TTC549 (cell line): ENCODE measurements around the gene RILPL1.
"Not testable (repeated sequence)": the region's sequence is repeated elsewhere in the genome, so short reads cannot be mapped to it uniquely, and the experiment has no call there.

Source experiments
- FAIRE-seq: peaks from 2 replicates; lab custom pipeline; 2012; peaks lifted over from hg19 to GRCh38; lab: Jason Lieb, UNC

Gene RILPL1, protein sequence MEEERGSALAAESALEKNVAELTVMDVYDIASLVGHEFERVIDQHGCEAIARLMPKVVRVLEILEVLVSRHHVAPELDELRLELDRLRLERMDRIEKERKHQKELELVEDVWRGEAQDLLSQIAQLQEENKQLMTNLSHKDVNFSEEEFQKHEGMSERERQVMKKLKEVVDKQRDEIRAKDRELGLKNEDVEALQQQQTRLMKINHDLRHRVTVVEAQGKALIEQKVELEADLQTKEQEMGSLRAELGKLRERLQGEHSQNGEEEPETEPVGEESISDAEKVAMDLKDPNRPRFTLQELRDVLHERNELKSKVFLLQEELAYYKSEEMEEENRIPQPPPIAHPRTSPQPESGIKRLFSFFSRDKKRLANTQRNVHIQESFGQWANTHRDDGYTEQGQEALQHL

DNA sequence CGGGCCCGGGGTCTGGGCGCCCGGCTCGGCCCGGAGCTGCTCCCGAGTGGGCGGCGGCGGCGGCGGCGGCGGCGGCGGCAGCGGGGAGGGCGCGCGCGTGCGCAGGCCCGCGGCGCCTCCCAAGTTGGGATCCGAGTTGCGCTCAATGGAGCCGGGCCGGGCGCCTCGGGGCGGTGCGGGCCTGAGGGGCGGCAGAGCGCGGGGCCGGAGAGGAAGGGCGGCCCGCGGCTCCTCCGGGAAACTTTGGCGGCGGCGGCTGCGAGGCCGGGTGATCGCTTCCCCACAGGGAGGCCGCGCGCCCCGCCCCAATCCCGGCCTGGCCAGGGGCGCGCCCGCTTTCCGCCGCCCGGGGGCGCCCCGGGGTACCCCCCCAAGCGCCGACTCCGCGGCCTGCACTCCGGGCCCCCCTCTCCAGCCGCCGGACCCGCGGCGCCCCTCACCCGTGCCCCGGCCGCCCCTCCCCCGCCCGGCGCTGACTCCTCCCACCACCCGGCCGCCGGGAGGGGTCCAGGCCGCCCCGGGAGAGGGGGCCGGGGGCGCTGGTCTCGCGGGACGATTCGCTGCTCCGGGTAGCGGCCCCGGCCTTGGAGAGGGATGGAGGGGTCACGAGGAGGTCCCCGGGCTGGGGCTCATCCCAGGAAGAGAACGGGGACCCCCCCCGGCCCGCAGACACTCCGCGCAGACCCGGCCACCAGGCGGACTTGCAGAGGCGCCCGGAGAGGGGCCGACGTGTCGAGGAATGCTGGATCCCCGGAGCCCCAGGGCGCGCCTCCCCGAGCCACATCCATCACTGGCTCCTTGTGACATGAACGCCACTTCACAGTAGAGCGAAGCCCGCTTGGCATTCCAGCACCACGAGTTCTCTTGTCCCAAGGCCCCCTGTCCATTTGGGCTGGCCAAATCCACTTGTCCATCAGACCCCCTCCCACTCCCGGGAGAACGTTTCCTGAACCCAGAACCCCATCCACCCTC lies at the start of gene RILPL1:
RILPL1 (minus strand) TSS at position 48 of the 972 bp plus-strand sequence. CDS start 237 bp downstream, outside the sequence.
- FAIRE-seq: no peak

DNA sequence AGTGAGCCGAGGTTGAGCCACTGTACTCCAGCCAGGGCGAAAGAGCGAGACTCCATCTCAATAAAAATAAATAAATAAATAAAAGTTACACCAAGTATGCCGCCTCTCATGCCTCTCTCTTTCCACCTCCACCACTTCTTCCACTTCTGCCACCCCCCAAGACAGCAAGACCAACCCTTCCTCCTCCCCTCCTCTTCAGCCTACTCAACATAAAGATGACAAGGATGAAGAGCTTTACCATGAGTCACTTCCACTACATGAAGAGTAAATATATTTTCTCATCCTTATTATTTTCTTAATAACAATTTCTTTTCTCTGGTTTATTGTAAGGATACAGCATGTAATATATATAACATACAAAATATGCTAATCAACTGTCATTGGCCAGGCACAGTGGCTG lies 47.3 kb upstream of the RILPL1 start:
- FAIRE-seq: no peak

DNA sequence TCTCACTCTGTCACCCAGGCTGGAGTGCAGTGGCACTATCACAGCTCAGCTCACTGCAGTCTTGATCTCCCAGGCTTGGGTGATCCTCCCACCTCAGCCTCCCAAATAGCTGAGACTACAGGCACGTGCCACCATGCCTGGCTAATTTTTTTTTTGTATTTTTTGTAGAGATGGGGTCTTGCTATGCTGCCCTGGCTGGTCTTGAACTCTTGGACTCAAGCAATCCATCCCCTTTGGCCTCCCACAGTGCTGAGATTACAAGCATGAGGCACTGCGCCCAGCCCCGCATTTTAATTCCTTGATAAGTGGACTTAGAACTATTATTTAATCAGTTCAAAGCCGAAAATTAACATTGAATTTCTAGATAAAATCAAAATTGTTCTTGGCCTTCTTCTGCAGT lies 45.3 kb upstream of the RILPL1 start:
- FAIRE-seq: not testable (repeated sequence)

DNA sequence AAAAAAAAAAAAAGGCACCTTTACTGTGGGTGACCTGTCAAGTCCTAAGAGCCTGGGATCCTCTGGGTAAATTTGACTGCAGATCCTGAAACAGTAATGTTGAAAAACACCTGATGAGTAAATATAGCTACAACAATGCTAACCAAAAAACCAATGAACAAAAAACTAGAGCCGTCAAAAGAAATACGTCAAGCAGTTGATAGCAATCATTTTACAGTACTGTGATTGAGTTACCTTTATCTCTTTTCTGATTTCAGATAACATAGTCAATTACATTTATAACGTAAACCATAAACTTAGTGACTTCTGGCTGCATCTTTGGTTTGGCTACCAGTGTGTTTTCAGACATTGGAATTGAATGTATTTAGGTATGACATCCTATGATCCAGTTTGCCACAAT lies 44.7 kb upstream of the RILPL1 start:
- FAIRE-seq: no peak

DNA sequence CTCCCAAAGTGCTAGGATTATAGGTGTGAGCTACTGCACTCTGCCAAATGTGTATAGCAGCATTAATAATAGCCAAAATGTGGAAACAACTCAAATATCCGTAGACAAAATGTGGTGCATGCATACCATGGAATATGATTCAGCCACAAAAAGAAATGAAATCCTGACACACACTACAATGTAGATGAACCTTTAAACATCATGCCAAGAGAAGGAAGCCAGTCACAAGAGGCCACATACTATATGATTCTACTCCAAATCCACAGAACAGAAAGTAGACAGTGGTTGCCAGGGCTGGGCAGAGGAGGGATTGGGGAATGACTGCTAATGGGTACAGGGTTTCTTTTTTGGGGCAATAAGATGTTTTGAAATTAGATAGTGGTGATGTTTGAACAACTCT lies 43.1 kb upstream of the RILPL1 start:
- FAIRE-seq: no peak

DNA sequence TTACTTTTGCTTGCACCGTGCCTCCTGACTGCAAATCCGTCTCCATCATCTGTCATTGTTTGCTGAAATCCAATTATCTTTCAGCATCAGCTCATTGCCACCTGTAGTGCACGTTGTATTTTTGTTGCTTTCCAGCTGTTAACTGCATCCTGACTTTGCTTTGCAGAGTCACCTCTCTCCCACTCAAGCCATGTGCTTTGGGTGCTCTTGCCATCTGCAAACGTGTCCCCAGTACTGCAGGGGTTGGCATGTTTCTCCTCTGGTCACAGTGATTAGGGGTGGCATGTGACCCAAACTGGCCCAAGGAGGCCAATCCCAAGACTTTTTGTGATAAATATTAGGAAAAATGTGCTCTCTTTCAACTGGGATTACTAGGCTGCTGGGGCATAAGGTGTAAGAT lies 40.4 kb upstream of the RILPL1 start:
- no peak for FAIRE-seq

DNA sequence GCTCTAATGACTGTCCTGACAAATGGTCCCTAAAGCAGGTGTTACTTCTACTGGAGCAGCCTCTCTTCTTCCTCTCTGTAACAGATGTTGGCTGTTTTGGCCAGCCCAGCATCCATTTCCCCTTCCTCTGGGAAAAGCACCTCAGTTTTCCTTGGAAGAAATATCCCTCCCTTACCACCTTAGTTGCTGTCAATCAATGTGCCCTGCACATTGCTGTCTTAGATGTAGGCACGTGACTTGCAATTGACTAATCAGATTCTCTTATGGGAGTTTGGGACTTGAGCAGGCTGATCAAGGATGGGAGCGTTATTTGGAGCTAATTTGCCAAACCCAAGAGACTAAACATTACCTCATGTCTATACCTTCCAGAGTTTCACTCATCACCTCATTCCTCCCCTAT lies 38.9 kb upstream of the RILPL1 start:
- no peak for FAIRE-seq

DNA sequence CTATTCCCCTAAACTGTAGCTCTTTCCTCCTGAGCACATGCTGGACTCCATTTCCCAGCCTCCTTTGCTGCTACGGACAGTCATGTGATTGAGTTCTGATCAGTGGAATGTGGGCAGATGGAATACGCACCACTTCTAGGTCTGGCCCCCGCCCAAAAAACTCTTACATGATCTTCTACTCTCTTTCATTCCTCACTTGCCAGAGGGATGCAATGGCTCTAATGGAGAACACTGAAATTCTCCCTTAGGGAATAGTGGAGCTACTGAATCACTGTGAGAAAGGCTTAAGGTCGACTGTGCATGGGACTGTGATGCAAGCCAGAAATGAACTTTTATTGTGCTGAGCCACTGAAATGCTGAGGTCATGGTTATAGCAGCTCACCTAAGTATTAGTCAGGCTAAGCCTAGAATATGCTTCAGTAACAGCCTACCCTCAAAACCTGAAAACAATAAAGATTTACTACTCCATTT lies 37.9 kb upstream of the RILPL1 start:
- peak; percentile 66 for FAIRE-seq

DNA sequence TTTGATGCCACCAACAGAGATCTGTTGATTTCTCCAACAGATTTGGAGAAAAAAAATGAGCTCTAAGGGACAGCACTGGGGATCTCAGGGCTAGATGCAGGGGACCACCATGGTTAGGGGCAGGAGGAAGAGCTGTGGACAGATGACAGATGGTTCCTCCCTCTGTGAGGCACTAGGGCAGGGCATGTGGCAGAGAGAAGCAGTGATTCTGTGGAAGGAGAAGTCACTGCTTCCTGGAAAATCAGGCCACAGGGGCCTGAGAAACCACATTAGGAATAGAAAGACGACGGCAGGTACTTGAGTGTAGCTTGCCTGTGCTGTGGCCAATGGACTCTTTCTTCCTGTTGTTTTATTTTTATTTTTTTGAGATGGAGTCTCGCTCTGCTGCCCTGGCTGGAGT lies 25.9 kb upstream of the RILPL1 start:
- FAIRE-seq: no peak

DNA sequence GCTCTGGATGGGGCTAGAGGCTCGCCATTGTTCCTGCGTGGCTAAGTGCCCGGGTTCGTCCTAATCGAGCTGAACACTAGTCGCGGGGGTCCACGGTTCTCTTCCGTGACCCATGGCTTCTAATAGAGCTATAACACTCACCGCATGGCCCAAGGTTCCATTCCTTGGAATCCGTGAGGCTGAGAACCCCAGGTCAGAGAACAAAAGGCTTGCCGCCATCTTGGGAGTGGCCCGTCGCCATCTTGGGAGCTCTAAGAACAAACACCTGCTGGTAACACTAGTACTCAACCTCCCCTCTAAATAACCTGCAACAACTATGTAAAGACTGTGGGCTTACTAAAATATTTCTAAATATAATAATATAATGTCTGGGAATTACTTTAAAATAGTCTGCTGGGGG lies 25.0 kb upstream of the RILPL1 start:
- not testable (repeated sequence) for FAIRE-seq

DNA sequence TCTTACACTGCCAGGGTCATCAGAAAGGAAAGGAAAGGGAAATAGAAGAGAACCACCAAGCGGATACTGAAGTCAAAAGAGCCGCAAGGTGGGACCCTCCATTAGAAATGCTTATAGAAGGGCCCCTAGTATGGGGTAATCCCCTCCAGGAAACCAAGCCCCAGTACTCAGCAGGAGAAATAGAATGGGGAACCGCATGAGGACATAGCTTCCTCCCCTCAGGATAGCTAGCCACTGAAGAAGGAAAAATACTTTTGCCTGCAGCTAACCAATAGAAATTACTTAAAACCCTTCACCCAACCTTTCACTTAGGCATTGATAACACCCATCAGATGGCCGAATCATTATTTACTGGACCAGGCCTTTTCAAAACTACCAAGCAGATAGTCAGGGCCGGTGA lies 21.3 kb upstream of the RILPL1 start:
- not testable (repeated sequence) for FAIRE-seq

DNA sequence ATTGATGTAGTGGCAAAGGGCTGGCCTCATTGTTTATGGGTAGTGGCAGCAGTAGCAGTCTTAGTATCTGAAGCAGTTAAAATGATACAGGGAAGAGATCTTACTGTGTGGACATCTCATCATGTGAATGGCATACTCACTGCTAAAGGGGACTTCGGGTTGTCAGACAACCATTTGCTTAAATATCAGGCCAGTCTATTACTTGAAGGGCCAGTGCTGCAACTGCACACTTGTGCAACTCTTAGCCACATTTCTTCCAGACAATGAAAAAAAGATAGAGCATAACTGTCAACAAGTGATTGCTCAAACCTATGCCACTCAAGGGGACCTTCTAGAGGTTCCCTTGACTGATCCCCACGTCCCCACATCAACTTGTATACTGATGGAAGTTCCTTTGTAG lies 20.6 kb upstream of the RILPL1 start:
- not testable (repeated sequence) for FAIRE-seq

DNA sequence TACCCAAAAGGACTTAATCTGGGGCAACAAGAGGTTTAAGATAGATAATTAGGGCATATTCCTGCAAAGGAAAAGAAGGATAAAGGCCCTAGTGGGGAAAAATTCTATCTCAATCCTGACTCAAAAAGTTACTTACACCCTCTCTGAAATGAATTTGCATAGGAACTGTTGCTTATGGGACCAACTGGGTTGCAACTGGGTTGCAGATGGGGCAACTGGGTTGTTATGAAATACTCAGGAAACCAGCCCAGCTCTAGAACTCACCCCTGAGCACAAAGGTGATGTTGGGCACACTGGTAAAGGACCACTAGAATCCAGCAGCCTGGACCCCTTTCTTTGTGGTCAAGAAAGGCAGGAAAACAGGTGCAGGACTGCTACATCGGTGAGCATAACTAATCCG lies 17.2 kb upstream of the RILPL1 start:
- FAIRE-seq: no peak

DNA sequence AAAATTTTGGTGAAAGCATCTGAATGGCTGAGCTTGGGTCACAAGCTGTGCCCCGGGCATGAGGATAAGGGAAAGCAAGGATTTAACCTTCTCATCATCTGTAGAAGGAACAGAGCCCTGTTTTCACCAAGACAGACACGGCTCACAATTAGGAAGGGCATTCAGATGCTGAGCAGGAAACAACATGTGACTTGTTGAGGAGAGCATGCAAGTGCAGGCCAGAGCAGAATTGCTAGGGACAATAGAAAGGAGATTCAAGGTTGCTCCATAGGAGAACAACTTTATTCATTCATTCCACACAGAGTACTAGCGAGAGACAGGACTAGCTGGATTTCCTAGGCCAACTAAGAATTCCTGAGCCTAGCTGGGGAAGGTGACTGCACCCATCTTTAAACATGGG lies 14.6 kb upstream of the RILPL1 start:
- no peak for FAIRE-seq

DNA sequence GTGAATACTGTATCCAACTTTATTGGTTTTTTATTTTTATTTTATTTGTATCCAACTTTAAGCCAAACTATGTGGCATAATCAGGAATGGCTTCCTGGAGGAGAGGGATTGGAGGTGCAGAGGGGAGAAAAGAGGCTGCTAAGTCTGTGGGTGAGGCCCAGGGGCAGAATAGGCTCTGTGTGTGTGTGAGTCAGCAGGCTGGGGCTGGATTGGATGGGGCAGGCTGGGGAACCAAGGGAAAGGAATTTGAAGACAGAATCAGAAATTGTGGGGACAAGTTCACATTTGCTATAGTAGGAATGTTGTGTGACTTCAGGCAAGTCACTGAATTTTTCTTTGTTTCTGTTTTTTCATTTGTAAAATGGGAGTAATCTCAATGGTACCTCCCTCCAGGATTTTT lies 12.8 kb upstream of the RILPL1 start:
- no peak for FAIRE-seq

DNA sequence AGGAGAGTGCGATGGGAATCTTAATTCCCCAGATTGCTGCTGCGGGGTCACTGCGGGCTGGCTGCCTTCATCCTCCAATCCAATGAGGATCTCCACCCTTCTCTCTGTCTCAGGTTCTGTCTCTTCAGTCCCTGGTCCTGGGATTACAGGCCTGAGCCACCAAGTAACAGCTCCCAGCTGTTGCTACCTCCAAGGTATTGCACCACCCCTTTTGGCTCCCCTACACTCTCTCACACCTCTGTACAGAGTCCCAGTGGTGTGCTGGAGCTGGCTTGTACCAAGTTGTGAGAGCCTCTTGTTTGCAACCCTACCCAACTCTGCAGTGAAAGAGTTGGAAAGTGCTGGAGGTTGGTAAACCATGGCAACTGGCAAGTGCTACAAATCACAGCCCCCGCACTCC lies 10.0 kb upstream of the RILPL1 start:
- FAIRE-seq: no peak

DNA sequence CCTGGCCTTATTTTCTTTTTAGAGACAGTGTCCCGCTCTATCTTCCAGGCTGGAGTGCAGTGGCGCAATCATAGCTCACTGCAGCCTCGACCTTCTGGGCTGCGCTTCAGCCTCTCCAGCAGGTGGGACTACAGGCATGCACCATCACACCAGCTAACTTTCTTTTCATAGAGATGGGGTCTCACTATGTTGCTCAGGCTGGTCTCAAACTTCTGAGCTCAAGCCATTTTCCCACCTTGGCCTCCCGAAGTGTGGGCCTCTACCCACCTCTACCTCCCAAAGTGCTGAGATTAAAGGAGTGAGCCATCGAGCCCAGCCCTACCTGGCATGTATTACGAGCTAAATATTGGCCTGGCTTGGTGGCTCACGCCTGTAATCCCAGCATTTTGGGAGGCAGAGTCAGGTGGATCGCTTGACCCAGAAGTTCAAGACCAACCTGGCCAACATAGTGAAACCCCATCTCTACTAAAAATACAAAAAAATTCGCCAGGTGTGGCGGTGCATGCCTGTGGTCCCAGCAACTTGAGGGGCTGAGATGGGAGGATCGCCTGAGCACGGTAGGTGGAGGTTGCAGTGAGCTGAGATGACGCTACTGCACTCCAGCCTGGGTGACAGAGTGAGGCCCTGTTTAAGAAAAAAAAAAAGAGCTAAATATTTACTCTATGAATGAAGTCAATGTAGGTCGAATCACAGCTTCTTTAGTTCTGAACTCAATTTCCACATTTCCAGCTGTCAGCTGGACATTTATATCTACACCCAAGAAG lies 7.6 kb upstream of the RILPL1 start:
- no peak for FAIRE-seq

DNA sequence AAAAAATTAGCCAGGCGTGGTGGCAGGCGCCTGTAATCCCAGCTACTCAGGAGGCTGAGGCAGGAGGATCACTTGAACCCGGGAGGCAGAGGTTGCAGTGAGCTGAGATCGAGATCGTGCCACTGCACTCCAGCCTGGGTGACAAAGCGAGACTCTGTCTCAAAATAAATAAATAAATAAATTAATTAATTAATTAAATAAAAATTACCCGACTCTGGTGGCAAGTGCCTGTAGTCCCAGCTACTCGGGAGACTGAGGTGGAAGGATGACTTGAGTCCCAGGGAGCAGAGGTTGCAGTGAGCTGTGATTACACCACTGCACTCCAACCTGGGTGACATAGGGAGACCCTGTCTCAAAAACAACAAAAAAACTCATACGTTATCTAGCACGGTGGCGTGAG lies 2.4 kb upstream of the RILPL1 start:
- FAIRE-seq: not testable (repeated sequence)

DNA sequence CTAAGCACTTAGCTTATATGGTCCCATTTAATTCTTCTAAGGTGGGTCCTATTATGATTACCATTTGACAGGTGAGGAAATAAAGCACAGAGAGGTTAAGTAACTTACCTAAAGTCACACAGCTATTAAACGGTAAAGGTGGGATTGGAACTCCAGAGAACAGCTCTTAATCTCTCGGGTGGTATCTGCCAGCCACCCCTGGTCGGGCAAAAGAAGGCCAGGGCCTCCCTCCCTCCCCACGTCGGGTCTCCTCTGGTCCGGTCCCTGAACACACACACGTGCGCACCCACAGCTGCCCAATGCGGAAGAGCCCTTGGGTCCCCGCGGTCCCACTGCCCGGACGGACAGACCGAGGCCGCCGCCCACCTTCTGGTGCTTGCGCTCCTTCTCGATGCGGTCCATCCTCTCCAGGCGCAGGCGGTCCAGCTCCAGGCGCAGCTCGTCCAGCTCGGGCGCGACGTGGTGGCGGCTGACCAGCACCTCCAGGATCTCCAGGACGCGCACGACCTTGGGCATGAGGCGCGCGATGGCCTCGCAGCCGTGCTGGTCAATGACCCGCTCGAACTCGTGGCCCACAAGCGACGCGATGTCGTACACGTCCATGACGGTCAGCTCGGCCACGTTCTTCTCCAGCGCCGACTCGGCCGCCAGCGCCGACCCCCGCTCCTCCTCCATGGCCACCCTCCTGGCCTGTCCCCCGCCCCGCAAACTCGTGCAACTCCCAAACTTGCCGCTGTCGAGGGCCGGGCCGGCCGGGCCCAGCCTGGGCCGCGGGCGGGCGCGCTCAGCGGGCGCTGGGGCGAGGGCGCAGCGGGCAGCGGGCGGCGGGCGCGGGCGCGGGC lies 490 bp downstream of the RILPL1 start:
- no peak for FAIRE-seq

DNA sequence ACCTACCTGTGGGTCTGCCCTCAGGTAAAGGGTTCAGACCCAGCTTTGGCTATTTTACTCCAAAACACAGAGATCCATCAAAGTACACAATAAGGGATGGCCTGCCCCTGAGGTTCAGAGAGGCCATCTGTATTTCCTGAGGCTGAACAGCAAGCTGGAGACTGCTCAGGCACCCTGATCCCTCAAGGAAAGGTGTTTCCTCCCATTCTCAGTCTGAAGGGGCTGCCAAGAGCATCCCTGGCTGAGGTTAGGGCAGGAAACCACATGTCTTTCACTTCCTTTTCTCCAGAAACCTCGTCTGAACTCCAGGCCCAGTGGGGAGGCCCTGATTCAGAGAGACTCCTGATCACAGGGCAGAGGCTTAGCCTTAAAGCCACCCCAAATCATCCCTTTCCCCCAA lies 1.5 kb downstream of the RILPL1 start:
- FAIRE-seq: no peak

DNA sequence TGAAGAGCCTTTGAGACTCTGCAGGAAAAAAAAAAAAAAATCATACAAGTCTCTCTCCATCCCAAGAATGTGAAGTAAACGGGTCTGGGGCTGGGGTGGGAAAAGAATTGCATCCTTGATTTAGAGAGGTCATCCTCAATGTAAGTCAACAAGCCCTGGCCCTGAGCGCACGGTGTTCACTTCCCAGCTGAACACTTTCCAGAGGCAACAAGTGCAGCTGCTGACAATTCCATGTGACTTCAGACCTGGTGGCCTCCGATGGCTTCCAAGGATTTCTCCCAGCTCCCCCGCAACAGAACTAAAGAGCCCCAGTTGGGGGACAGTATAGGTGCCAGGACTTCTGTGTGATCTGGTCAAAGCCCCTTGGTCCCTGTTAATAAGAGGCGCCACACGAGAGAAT lies 2.4 kb downstream of the RILPL1 start:
- FAIRE-seq: no peak
